ENCODE data around the gene SORBS2. TPM values are rescaled to one million over a fixed set of nuclear protein-coding genes. Genes with fewer than 3 reads are reported as not detected.

Gene SORBS2
- total and polyA plus RNA-seq, 8 donors: 24.2 to 50.8 (median 35.5) TPM

DNA sequence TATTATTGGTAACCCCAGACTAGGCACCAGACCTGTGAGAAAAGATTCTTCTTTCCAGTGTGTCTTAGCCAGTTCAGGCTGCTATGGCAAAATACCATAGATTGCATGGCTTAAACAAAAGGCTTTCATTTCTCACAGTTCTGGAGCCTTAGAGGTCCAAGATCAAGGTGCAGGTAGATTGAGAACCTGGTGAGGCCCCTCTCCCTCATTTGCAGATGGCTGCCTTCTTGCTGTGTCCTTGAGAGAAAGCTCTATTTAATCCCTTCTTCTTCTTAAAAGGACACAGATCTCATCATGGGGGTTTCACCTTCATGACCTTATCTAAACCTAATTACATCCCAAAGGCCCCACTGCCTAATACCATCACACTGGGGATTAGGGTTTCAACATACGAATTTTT, 273.2 kb downstream of the SORBS2 start:
- no peaks in the 10 kb centered on the region for H3K9me3 ChIP-seq
- H3K27ac ChIP-seq: no peak overlapping the region
- intact Hi-C loops (cut with DNase I): no loop called here
- H3K4me1 ChIP-seq: peaks cover 7 to 17% of the 10 kb centered on the region in 2 donors
- peaks cover 0 to 43% of the 10 kb centered on the region in 2 donors for H3K27me3 ChIP-seq
- TF ChIP-seq, protein P1, sequence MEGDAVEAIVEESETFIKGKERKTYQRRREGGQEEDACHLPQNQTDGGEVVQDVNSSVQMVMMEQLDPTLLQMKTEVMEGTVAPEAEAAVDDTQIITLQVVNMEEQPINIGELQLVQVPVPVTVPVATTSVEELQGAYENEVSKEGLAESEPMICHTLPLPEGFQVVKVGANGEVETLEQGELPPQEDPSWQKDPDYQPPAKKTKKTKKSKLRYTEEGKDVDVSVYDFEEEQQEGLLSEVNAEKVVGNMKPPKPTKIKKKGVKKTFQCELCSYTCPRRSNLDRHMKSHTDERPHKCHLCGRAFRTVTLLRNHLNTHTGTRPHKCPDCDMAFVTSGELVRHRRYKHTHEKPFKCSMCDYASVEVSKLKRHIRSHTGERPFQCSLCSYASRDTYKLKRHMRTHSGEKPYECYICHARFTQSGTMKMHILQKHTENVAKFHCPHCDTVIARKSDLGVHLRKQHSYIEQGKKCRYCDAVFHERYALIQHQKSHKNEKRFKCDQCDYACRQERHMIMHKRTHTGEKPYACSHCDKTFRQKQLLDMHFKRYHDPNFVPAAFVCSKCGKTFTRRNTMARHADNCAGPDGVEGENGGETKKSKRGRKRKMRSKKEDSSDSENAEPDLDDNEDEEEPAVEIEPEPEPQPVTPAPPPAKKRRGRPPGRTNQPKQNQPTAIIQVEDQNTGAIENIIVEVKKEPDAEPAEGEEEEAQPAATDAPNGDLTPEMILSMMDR (IDR thresholded peaks at IDR 0.05): no peak
- ATAC-seq (no peak), DNase-seq (no peak)
- H3K4me3 ChIP-seq: no peak overlapping the region
- no peaks in the 10 kb centered on the region for H3K36me3 ChIP-seq

DNA sequence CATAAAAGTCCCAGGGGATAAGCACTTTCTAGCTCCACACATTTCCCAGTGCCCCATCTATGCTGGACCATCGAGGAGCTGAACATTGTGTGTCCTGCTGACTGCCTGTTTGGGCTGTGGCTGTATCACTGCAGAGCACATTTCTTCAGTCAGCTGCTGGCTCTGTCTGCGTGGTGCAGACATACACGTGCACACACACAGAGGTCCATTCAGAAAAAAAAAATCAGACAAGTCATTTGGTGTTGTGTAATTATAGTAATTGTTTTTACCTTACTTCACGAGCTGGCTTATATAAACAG, 275.6 kb downstream of the SORBS2 start:
- intact Hi-C loops (cut with DNase I): no loop called here
- Histone ChIP-seq H3K9me3 (no peaks in the 10 kb centered on the region), H3K27me3 (peaks cover 0 to 49% of the 10 kb centered on the region in 2 donors), H3K27ac (no peak overlapping the region), H3K4me3 (no peak overlapping the region), H3K4me1 (peaks cover 7 to 17% of the 10 kb centered on the region in 2 donors), H3K36me3 (no peaks in the 10 kb centered on the region)
- DNase-seq (no peak), ATAC-seq (peak; percentile 25)
- TF ChIP-seq, protein P1 (IDR thresholded peaks at IDR 0.05): no peak

DNA sequence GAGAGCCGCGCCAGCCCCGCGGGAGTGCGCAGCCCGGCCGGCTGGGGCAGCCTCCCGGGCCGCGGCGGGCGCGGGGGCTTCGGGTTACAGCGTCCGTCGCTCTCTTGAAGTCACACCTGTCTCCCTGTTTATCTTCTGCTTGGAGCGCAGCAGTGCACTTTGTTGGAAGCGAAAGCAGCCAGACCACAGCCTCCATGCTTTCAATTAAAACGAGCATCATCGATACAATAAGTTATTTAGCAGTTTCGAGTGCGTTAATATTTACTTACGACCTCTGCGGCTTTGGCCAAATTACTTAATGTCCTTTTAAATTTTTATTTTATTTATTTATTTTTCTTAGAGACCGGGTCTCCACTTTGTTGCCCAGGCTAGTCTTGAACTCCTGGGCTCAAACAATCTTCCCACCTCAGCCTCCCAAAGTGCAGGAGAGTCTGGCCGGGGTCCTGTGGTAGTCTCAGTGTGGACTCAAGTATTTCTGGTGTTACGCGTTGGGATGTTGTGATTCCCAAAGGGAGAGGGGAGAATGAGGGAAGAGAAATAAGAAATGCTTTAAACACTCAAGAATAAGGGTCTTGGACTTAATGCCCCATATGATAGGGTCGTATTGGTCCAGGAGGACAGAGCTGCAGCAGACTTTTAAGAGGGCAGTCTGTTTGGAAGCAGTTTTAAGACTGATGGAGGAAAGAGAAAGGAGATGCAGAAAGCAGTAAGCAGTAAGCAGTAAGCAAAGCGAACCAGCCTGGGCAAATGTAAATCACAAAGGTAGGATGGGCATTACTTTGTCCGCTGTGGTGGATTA, 276.2 kb downstream of the SORBS2 start:
- H3K27me3 ChIP-seq: peaks cover 0 to 49% of the 10 kb centered on the region in 2 donors
- H3K4me3 ChIP-seq: peak overlapping the region; percentile 52 to 74
- intact Hi-C loops (cut with DNase I): no loop called here
- H3K27ac ChIP-seq: peak overlapping the region; percentile 75 to 84
- no peak for ATAC-seq
- H3K4me1 ChIP-seq: peaks cover 2 to 12% of the 10 kb centered on the region in 2 donors
- no peak for DNase-seq
- H3K9me3 ChIP-seq: no peaks in the 10 kb centered on the region
- no peaks in the 10 kb centered on the region for H3K36me3 ChIP-seq
- TF ChIP-seq, protein P1 (IDR thresholded peaks at IDR 0.05): no peak
